Ovary (tissue), 3 donors: Measurements from ENCODE around the gene TFDP2.

ENCODE experiments used
- CTCF ChIP-seq, 3 donors: fragments of 450-650 bp in 2 of 3; fragments of 200-600 bp in 1 of 3; IDR thresholded peaks; one replicate each; pipeline versions ENCODE4 v1.5.1 to v1.8.0; 2016 to 2022; ENCODE audit warnings: antibody characterized with exemption in 3 of 3, mild to moderate bottlenecking in 1 of 3
- EP300 ChIP-seq: sonication (generic); formaldehyde crosslinking; IDR thresholded peaks from one replicate; pipeline ENCODE4 v1.6.1; 2017; ENCODE audit warnings: antibody characterized with exemption
- POLR2A ChIP-seq: fragments of 450-650 bp; IDR thresholded peaks from one replicate; pipeline ENCODE4 v1.6.1; 2017; ENCODE audit warnings: antibody characterized with exemption, mild to moderate bottlenecking, moderate library complexity
- donor health status: DM: no; HTN: no; CAD: no.

- TF ChIP-seq CTCF (IDR thresholded peaks at IDR 0.05), result no peak
- no peak for TF ChIP-seq POLR2A
- TF ChIP-seq EP300, result no peak
These were observed 199.9 kb downstream of the TFDP2 start for GRCh38 chr3:141949399-141949798.
